HG02588 (cell line): ENCODE results near the gene KITLG.
"Not testable (repeated sequence)": the region's sequence is repeated elsewhere in the genome, so short reads cannot be mapped to it uniquely, and the experiment has no call there.

Experiments used
- ATAC-seq: cut with Tn5 transposase; IDR thresholded peaks from one replicate; pipeline ENCODE4 v1.9.1; 2021; ENCODE audit warnings: mild to moderate bottlenecking, moderate library complexity; ENCODE audit not compliant: unreplicated experiment

KITLG gene

DNA sequence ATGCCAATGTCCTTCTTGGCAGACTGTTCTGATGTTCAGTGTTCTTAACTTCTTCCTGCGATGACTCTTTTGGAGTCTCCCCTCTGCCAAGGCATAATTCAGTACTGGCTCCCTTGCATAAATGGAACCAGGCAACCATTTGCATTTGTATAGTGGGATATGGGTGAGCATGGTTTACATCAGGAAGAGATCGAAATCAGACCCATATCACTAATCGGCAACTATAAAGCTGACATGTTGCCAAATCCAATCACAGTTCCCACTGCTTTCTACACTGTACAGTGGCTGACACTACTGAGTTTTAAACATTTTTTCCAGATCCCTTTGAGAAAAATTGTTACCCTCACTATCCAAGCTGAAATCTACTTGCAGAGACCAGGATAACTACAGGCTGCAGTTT, 83.8 kb downstream of the KITLG start:
- ATAC-seq: no peak

DNA sequence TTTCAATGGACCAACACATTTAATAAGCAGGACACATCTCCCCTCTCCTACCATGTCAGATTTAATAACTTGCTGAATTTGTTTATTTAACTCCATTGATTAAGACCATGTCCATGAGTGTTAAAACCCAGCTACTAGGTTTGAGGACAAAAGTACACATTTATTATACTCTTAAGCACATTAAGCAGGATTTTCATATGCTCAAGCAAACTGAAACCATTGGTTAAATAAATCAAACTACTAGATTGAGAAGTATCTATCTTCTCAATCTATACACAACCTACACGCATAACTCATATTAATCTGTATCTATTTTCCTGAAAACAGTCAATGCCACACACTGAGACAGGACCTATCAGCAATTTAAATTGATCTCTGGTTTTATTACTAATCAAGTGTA, 85.2 kb downstream of the KITLG start:
- ATAC-seq: no peak

DNA sequence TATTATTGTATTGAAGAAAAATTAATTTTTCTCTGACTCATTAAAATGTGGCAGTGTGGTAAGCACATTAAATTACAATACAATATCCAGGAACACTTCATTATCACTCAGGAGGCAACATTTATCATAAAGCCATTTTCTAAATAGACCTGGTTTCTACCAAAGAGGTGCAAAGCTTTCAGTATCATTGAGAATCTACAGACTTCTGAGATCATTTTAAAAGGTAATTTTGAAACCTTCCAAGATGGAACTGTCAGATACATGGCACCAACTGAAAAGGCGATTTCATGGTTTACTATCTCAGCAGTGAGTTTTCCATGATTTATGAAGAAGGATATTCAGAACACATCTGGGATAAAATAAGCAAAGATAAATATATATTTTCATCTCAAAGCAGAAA, 85.8 kb downstream of the KITLG start:
- ATAC-seq: no peak

DNA sequence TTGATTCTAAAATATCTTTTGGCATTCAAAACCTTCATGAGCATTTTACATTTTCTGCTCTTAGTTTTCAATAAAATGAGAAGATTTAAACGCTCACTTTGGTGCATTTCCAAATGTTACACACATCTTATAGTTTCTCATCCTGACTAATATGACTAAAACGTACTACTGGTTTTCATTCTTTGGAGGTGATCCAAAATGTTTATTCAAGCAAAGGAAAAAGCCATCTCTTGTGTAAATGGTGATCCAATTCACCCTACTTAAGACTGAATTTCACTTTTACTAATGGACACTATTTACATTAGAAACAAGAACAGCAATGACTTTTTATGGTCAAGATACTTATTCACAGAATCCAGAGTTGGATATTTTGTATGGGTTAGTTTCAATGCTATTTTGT, 86.6 kb downstream of the KITLG start:
- ATAC-seq: no peak

DNA sequence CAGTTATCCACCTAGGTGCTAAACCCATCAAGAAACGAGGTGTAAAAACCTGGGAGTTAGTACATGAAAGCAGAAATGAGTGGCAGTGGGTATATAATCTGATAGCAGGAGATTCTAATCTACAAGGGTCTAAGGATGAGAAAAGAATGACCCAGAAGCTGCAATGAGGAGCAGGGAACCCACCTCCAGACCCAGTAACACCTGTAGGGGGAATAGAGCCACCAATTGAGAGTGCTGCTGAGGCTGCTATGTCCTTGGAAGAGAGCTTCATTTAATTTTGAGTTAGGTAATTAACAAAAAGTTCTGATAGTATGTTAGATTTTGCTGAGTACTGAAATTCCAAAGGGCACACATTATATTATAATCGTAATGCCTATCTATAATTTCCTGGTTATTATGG, 89.8 kb downstream of the KITLG start:
- no peak for ATAC-seq

DNA sequence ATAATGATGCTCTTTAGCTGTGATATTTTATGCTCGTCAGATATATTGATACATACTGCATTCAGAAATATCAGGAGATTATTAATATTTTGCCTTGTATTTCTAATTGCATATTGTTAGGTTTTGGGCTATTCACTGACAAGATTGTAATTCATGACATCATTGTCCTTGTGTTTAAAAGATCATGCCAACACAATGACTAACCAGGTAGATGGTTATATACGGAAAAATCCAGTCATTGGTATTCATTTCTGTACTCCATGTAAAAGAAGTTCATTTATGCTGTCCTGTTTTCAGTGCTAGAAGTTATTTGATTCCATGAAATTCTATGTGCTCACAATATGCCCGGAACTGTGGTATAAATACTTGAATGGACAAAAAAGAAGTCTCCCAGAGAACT, 107.5 kb downstream of the KITLG start:
- no peak for ATAC-seq

DNA sequence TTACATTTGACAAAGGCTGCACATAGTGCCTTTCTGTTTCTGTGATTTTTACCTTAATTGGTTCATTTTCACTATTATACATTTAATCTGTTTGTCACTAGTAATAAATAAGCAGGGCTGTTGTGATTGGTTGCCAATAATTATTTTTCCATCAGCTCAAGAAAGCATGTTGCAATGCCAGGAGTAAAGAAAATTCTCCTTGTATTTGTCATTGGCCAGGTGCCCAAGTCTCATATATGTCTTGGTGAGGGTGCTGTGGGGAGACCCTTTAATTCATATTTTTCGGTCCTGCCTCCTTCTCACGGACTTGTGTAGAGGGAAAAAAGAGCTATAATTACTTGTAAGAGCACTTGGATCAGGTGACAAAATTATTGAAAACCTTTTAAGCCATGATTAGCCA, 108.0 kb downstream of the KITLG start:
- ATAC-seq: no peak

DNA sequence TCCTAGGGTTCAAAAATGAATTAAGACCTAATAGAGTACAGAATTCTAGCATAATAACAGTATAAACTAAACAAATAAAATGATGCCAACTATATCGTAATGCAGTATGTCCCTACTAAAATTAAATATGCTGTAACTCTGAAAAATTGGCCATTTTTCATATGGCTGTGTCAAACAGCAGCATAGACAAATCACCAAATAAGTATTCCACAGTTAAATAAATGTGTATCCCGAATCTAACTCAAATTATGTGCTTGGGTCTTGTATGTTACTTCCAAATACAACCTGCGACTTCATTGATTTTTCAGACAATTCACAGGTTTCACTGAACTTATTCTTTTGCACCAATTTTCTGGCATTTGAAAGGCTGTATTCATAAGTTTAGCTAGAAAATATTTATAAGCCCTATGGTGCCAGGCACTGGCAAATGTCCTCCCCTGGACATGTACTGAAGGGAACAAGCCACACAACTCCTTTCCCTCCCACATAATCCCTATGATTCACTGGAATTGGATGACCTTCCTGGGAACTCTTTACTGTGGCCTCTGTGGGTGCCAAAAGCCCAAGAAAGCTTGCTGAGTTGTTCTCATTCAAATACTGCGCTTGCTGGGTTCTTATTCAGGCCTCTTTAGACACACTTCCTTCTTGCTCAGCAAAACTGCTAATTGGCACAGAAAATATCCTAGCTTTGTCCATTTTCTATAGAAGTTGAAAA, 108.8 kb downstream of the KITLG start:
- ATAC-seq: no peak

DNA sequence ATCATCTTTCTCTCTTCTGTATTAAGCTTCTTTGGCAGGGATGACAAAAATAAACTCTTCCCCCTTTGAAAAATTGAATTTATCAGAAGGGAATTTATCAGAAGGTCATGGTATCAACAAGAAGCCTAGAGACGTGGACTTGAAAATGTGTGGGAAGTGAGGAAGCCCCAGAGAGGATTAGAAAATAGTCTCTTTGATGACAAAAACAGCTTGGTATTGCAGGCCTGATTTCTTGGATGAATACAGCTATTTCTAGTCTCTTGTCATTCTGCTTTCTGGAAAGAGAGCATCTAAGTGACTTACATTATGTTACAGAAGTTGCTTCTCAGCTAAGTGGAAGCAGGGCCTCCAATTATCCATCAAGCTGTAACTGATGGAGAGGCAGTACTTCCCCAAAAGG, 111.1 kb downstream of the KITLG start:
- ATAC-seq: no peak

DNA sequence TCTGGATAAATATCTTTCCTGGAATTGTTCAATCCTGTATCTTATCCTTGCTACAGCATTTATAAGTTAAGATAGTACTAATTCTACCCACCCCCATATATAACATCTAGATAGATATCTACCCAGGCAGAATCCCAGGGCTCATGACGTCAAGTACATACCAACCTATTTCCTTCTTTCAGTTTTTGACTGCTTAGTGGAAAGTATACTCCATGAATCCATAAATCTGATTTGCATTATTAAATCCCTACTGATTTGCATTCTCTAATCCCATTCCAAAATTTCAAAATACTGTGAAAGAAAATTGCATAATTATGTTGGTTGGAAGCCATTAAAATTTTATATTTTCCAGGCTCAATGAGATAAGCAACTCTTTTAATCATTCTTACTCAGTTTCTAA, 111.7 kb downstream of the KITLG start:
- no peak for ATAC-seq

DNA sequence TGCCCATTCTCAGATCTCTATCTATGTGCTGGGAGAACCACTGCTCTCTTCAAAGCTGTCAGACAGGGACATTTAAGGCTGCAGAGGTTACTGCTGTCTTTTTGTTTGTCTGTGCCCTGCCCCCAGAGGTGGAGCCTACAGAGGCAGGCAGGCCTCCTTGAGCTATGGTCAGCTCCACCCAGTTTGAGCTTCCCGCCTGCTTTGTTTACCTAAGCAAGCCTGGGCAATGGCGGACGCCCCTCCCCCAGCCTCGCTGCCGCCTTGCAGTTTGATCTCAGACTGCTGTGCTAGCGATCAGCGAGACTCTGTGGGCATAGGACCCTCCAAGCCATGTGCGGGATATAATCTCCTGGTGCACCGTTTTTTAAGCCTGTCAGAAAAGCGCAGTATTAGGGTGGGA, 113.6 kb downstream of the KITLG start:
- not testable (repeated sequence) for ATAC-seq

DNA sequence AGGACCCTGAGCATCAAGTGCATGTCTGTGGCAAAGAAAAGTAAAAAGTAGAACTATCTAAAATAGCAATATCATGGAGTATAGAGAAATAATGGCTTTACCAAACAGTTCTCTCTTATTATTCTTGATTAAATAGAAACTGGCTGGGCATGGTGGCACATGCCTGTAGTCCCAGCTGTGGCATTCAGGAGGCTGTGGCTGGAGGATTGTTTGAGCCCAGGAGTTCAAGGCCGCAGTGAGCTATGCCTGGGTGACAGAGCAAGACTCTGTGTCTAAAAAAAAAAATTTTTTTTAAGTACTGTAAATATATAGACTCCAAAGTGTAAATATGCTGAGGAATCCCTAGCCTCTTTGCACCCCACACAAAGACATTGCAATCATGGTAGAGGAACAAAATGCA, 121.9 kb downstream of the KITLG start:
- no peak for ATAC-seq

DNA sequence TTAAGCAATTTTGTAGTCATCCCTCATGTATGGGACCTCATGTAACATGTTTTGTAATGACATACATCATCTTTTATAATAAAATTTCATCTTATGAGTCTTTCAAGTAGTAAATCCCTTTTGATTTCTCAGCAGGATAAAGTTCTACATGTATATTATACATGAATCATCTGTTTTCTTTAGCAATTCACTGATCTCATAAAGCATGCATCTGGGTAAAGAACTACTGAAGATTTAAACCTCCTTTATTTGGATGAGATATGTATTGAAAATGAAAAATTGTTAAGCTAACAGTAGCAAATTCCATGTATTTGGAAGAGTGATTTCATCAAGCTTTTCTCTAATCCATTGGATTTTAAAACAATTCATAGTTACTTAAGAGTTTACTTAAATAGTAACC, 126.9 kb downstream of the KITLG start:
- no peak for ATAC-seq

DNA sequence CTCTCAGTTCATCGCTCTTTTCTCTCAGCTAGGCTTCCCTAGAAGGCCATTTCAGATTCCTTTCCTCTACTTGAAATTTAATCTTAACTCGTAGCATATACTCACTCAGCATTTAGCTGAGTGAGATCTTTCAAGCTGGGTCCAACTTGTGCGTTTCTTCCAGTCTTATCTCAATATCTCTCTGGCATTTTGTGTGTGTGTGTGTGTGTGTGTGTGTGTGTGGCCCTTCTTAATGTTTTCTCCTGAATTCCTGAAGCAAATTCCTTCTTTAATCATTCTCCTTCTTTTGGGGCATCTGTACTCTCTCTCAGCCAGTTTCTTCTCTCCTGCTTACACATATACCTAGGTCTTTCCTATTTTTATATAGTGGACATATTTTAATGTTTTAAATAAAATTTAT, 129.1 kb downstream of the KITLG start:
- no peak for ATAC-seq

DNA sequence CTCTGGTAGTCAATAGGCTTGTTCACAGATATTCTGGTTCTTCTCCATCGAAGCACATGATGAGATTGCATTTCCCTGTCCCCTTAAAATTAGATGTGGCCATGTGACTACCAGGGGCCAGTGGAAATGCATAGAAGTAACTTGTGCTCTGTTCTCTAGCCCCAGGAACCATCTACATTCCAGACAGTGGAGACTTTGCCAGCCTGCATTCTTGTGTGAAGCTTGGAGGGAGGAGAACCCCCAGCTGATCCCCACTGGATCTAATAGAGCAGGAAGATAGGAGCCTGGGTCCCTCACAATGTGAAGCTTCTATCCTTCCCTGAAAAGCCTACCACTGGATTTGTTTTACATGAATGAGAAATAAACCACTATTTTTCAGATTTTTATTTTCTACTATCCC, 130.1 kb downstream of the KITLG start:
- no peak for ATAC-seq

DNA sequence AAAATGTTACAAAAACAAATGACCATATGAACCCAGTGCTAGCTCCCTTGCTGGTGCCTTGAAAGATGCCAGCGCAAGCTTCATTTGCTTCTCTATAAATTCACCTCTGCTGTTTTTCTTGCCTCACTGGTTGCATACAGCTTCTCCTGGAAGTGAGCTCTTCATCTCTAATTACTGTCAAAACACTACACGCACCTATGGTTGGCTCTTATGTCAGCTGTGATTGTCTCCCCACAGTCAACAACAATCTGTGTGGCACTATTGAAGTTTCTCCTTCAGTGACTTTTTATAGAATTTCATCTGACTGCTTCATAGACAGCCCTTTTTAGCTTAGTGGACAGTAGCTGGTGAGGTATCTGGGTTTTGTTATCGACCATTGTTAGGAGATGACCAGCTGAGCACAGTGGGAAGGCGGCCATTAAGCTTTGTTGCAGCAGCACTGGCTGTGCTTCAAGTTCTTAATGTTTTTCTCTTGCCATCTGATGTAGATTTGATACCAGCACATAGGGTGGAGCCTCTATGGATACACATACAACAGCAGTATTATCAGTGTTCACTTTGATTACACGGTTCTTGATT, 131.8 kb downstream of the KITLG start:
- ATAC-seq: no peak

DNA sequence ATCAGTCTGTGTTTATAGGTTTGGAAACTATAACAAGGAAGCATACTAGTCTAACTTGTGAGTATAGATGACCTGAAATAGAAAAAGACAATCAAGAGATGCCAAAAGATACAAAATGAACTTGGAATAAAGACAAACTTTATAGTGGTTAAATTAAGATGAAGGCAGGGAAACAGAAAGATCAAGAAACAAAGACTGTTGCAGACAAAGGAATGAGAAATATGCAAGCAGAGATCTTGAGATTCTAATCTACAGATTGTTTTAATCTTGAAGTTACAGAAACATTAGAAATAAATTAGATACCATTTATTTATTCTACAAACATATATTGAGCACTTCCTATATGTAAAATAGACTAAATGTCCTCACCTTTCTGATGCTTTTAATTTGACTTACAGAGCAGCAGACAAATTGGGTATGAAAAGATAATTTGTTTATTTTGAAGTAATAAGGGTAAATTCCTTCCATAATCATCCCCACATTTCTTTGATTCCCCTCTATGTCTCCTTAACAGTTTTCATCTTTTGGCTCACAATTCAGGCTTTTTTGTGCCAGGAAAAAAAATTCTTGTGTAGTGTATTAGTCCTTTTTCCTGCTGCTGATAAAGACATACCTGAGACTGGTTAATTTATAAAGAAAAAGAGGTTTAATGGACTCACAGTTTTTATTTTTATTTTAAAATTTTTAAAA, 134.4 kb downstream of the KITLG start:
- ATAC-seq: no peak

DNA sequence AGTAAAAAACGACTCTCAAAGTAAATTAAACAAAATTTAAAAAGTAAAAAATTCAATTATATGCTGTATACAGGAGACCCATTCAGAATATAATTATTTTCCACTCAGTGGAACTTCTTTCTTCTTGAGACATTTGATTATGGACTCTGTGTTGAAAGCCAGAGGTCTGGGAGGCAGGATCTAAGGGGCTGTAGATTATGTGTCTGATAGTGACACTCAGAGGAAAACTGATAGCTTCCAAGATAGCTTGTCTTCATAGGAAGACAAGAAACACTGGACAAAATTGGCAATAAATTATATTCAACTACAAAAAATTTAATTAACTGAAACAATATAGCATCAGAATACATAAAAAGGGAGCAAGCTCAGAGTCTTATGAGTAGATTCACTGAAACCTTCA, 135.8 kb downstream of the KITLG start:
- ATAC-seq: no peak
